GM19239 (cell line): ENCODE results near the gene EXOC2.
A peak's percentile ranks its signal among the peaks of the same experiment; 100 is the strongest.

ENCODE experiments used
- DNase-seq: peaks from one replicate; pipeline ENCODE4 v3.0.0; 2011; ENCODE audit warnings: low spot score; ENCODE audit not compliant: insufficient read length
- FAIRE-seq: peaks from 2 replicates; lab custom pipeline; 2011; peaks lifted over from hg19 to GRCh38; lab: Jason Lieb, UNC

EXOC2 gene

GRCh38 chr6:485655-486170 is 207.2 kb downstream of the EXOC2 start:
- no peak for FAIRE-seq
- DNase-seq: no peak

- FAIRE-seq (no peak), DNase-seq (no peak)
Measured at GRCh38 chr6:484746-485145, 208.2 kb downstream of the EXOC2 start.

DNA sequence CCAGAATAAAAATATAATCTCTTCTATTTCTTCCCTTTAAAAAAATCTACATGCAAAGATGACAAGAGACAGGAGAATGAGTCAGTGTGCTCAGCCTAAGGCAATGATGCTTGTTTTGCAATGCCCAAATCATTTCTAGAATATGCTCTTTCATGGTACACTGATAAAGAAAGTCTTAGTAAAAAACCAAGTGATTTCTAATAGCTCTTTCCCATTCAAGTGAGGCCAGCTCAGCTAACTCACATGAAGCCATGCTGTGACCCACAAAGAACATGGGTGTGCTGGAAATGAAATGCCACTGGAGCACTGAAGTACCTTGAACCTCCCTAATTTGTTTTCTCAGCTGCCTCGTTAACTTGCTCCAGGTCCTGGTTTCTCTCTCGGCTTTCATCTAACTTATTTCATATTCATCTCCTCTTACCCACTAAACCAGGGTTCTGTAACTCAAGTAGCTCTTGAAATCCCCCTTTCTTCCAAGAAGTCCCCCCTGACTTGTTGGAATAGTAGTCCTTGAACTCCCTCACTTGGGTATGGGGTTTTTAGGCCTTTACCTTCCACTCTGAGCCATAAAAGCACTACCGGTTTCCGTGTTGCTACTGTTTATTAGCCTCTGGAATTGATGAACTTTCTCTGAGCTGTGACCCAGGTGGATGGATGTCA is 208.7 kb downstream of the EXOC2 start:
- FAIRE-seq (peak; percentile 39), DNase-seq (no peak)

GRCh38 chr6:475314-475713 is 217.6 kb downstream of the EXOC2 start:
- DNase-seq (no peak), FAIRE-seq (no peak)

- FAIRE-seq (peak; percentile 98), DNase-seq (peak; percentile 69)
Measured at GRCh38 chr6:474453-475185, 218.3 kb downstream of the EXOC2 start.

- DNase-seq (no peak), FAIRE-seq (no peak)
Measured at GRCh38 chr6:473768-474452, 219.0 kb downstream of the EXOC2 start.

DNA sequence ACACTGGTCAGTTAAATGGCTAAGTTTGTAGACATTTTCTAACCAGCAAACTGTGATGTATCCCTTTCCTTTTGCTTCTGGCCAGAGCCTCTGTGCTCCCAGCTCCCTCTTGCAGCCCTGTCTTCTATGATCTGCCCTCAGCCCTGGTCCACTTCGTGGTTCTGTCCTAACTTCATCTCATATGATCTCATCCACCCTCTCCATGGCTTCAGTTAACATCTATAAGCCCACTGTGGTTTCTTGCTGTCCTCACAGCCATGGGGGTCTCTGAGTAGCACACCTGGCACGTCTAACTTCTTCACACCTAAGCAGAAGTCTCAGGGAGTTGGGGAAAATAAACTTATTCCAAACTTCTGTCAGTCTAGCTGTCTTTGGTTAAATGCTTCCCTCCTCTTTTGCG is 219.6 kb downstream of the EXOC2 start:
- DNase-seq: no peak
- FAIRE-seq: no peak

DNA sequence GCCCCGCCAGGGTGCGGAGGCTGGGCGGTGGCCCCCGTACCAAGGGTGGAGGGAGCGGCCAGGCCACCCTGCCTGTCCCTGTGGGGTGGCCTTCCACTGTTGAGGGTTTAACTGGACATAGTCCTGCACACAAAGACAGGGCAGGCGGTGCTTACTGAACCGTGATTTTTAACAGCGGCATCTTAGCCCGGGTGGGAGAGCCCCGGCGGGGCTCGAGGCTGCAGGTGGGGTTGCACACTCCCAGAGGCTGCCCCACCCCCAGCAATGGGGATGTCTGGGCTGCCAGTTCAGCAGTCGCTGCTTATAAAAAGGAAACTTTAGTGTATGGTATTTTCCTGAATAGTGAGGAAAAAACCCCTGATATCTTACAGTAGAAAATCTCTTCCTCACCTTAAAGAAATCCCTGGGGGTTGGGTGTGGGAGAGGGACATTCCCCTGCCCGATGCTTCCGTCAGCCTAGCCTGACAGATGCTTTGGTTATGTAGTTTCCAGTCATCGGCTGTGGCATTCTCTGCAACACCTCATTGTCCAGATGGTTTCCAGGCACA is 222.0 kb downstream of the EXOC2 start:
- no peak for DNase-seq
- FAIRE-seq: peak; percentile 69

- no peak for FAIRE-seq
- DNase-seq: no peak
Measured at GRCh38 chr6:470051-470900, 222.7 kb downstream of the EXOC2 start.

DNA sequence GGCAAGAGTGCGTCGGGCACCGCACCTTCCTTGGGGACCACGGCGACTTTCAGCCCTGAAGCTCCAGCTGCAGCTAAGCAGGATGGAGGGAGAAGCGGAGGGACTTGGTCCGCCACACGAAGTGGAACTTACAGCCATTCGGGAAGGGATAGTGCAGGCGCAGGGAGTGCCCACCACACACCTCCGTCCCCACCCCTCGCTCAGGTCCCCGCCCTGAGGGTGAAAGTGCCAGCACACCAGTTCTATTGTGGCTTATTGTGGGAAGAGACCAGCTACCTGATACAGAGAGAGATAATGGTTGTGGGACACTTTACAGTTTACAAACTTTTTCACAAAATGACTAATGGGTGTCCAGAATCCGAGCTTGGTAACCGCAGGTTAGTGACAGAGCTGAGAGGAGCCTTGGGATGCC is 225.3 kb downstream of the EXOC2 start:
- DNase-seq (no peak), FAIRE-seq (no peak)

DNA sequence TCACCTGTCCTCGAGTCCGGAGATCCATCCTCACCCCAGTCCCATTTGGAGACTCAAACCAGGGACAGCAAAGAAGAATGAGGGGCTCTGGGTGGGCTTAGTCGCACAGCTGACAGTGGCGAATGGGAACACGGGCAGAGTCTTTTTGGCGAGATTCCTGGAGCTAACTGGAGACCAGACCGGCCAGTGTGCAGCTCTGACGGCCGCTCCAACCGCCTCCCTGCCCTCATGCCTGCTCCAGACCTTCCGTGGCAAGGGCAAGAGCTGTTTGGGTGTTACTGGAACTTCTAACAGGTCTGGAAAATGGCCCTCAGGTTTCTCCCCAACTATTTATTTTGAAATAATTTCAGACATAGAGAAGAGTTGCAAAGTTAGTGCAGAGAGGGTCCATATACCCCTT is 225.8 kb downstream of the EXOC2 start:
- no peak for FAIRE-seq

GRCh38 chr6:466564-466963 is 226.4 kb downstream of the EXOC2 start:
- DNase-seq (no peak), FAIRE-seq (no peak)

More for the DNA sequence above, 225.8 kb downstream of the EXOC2 start:
- no peak for DNase-seq

- no peak for DNase-seq
- FAIRE-seq: no peak
Measured at GRCh38 chr6:465531-466348, 227.2 kb downstream of the EXOC2 start.

GRCh38 chr6:456887-457286 is 236.1 kb downstream of the EXOC2 start:
- DNase-seq (no peak), FAIRE-seq (no peak)

DNA sequence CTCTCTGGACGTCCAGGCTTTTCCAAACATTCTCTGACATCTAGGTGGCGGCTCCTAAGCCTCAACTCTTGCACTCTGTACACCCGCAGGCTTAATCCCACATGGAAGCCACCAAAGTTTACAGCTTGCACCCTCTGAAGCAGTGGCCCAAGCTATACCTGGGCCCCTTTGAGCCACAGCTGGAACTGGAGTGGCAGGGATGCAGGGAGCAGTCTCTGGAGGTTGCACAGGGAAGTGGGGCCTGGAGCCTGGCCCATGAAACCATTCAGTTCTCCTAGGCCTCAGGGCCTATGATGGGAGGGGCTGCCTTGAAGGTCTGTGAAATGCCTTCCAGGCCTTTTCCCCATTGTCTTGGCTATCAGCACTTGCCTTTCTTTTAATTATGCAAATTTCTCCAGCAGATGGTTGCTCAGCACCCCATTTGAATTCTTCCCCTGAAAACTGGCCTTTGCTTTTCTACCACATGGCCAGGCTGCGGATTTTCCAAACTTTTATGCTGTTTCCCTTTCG is 236.5 kb downstream of the EXOC2 start:
- FAIRE-seq (no peak), DNase-seq (no peak)

GRCh38 chr6:455835-456234 is 237.1 kb downstream of the EXOC2 start:
- no peak for FAIRE-seq
- DNase-seq: no peak

- DNase-seq: no peak
Measured at GRCh38 chr6:455006-455585, 237.8 kb downstream of the EXOC2 start.

DNA sequence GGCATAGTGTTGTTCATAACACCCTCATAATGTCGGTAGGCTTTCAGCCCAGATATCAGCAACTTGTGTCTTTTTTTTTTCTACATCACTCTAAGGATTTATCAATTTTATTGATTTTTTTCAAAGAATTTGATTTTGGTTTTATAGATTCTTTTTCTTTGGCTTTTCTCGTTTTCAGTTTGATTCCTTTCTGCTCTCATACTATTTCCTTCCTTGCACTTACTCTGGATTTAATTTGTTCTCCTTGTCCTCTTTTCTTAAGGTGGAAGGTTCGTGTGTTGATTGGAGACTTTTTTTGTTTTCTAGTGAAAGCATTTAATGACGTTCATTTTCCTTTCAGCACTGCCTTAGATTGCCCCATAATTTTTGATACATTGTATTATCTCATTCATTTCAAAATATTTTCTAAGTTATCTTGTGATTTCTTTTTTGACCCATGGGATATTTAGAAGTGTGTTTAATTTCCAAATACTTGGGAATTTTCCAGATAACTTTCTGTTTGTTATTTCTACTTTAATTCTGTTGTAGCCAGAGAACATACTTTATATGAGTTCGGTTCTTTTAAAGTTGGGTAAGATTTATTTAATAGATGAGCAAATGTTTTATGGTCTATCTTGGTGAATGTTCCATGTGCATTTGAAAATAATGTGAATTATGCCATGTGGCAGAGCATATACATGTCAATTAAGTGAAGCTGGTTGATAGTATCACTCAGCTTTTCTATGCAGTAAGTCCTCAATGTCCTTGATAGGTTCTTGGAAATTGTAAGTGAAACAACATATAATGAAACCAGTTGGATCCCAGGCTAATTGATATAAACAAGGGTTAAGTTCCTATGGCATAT is 238.6 kb downstream of the EXOC2 start:
- FAIRE-seq: no peak
- DNase-seq: no peak

More at GRCh38 chr6:455006-455585, 237.8 kb downstream of the EXOC2 start:
- no peak for FAIRE-seq
